GM23338 (cell line): ENCODE data around the gene DRGX. TPM values are rescaled to one million over a fixed set of nuclear protein-coding genes. Genes with fewer than 3 reads are reported as not detected.

Experiments
- ATAC-seq: fragments of 200-7000 bp; cut with Tn5 transposase; 3 replicates; pipeline ENCODE4 v1.9.1; 2020
- DNase-seq: peaks from one replicate; pipeline ENCODE4 v3.0.0-alpha.2; 2015; ENCODE audit warnings: low spot score
- H2AFZ ChIP-seq: fragments of 200-600 bp; sonication (generic); 2 replicates; pipeline ENCODE4 v1.8.0; 2016; ENCODE audit warnings: antibody characterized with exemption, mild to moderate bottlenecking, moderate library complexity
- H3F3A ChIP-seq: fragments of 200-600 bp; sonication (generic); replicated peaks from 2 replicates; pipeline ENCODE4 v1.8.0; 2017; ENCODE audit warnings: antibody characterized with exemption, mixed run types, low read depth
- H3K27ac ChIP-seq: fragments of 200-600 bp; sonication (generic); 2 replicates; pipeline ENCODE4 v1.6.1; 2016; ENCODE audit warnings: low read depth
- H3K27me3 ChIP-seq: fragments of 200-600 bp; sonication (generic); 2 replicates; pipeline ENCODE4 v1.8.0; 2016; ENCODE audit warnings: mild to moderate bottlenecking, mixed run types, moderate library complexity; ENCODE audit not compliant: insufficient read depth
- H3K36me3 ChIP-seq: fragments of 200-600 bp; sonication (generic); 2 replicates; pipeline ENCODE4 v1.8.0; 2016; ENCODE audit warnings: mild to moderate bottlenecking; ENCODE audit not compliant: insufficient read depth
- H3K4me1 ChIP-seq: fragments of 200-600 bp; sonication (generic); 2 replicates; pipeline ENCODE4 v1.8.0; 2016; ENCODE audit warnings: mild to moderate bottlenecking, moderate library complexity; ENCODE audit not compliant: insufficient read depth
- H3K4me2 ChIP-seq: fragments of 200-600 bp; sonication (generic); 2 replicates; pipeline ENCODE4 v1.7.1; 2017; ENCODE audit warnings: mixed run types
- H3K4me3 ChIP-seq: fragments of 200-600 bp; sonication (generic); 2 replicates; pipeline ENCODE4 v1.6.1; 2016; ENCODE audit warnings: mixed run types
- H3K79me2 ChIP-seq: fragments of 200-600 bp; sonication (generic); replicated peaks from 2 replicates; pipeline ENCODE4 v1.8.0; 2017; ENCODE audit warnings: mild to moderate bottlenecking; ENCODE audit not compliant: insufficient read depth
- H3K9me2 ChIP-seq: fragments of 200-600 bp; sonication (generic); 2 replicates; pipeline ENCODE4 v1.8.0; 2017; ENCODE audit not compliant: insufficient read depth
- H4K20me1 ChIP-seq: fragments of 200-600 bp; sonication (generic); replicated peaks from 2 replicates; pipeline ENCODE4 v1.8.0; 2017; ENCODE audit warnings: mild to moderate bottlenecking; ENCODE audit not compliant: insufficient read depth
- H3K27ac Mint-ChIP-seq: 2 replicates; pipeline ENCODE4 v1.8.0; 2020; ENCODE audit warnings: inconsistent platforms, mild to moderate bottlenecking, moderate library complexity, mixed read lengths
- H3K27me3 Mint-ChIP-seq: 3 replicates; pipeline ENCODE4 v1.8.0; 2022; ENCODE audit warnings: low read depth, mild to moderate bottlenecking, moderate library complexity, mixed read lengths, inconsistent platforms; ENCODE audit not compliant: insufficient read depth, poor library complexity
- H3K36me3 Mint-ChIP-seq: 3 replicates; pipeline ENCODE4 v1.8.0; 2021; ENCODE audit warnings: low read depth, mild to moderate bottlenecking, inconsistent platforms, moderate library complexity, mixed read lengths
- H3K4me1 Mint-ChIP-seq: 3 replicates; pipeline ENCODE4 v1.8.0; 2020; ENCODE audit warnings: mild to moderate bottlenecking, inconsistent platforms, mixed read lengths
- H3K4me3 Mint-ChIP-seq: 3 replicates; pipeline ENCODE4 v1.8.0; 2021; ENCODE audit warnings: moderate library complexity, mild to moderate bottlenecking, inconsistent platforms, mixed read lengths
- H3K9me3 Mint-ChIP-seq: 3 replicates; pipeline ENCODE4 v1.8.0; 2020; ENCODE audit warnings: moderate library complexity, mild to moderate bottlenecking, inconsistent platforms, mixed read lengths
- CREB1 ChIP-seq: fragments of 250-450 bp; sonication (Bioruptor Pico); IDR thresholded peaks from 2 replicates; pipeline ENCODE4 v1.5.0; 2020; ENCODE audit warnings: low read depth, mild to moderate bottlenecking, moderate library complexity
- EZH2 ChIP-seq: fragments of 200-600 bp; sonication (generic); IDR thresholded peaks from one replicate; pipeline ENCODE4 v1.8.0; 2017; ENCODE audit warnings: antibody characterized with exemption, mild to moderate bottlenecking, low read depth; ENCODE audit not compliant: unreplicated experiment
- EZH2phosphoT487 ChIP-seq: fragments of 200-600 bp; sonication (generic); IDR thresholded peaks from one replicate; pipeline ENCODE4 v1.8.1; 2018; ENCODE audit warnings: antibody characterized with exemption; ENCODE audit not compliant: unreplicated experiment
- JUNB ChIP-seq: IDR thresholded peaks from one replicate; pipeline ENCODE4 v1.6.1; 2016; ENCODE audit warnings: antibody characterized with exemption; ENCODE audit not compliant: unreplicated experiment
- NANOG ChIP-seq: IDR thresholded peaks from 2 replicates; pipeline ENCODE4 v1.6.1; 2016; ENCODE audit warnings: antibody characterized with exemption, borderline replicate concordance
- POLR2AphosphoS5 ChIP-seq: IDR thresholded peaks from 2 replicates; pipeline ENCODE4 v1.6.1; 2016; ENCODE audit warnings: antibody characterized with exemption, low read depth
- STAT1 ChIP-seq: IDR thresholded peaks from one replicate; pipeline ENCODE4 v1.6.1; 2016; ENCODE audit warnings: antibody characterized with exemption; ENCODE audit not compliant: unreplicated experiment
- ZNF114 ChIP-seq: fragments of 250-450 bp; sonication (Bioruptor Pico); IDR thresholded peaks from 2 replicates; pipeline ENCODE4 v1.5.0; 2020; ENCODE audit warnings: mild to moderate bottlenecking, moderate library complexity
- ZNF331 ChIP-seq: fragments of 250-450 bp; sonication (Bioruptor Pico); IDR thresholded peaks from 2 replicates; pipeline ENCODE4 v1.5.0; 2020; ENCODE audit warnings: low read depth, mild to moderate bottlenecking, moderate library complexity
- polyA plus RNA-seq: library from polyadenylated mRNA; unstranded; fragments of >200 nt; fragmentation: Nextera tagmentation; extraction: Ambion mirVana; gene quantifications from 2 replicates; pipeline ENCODE4 v1.2.1, GENCODE V29; 2016
- total RNA-seq: library from RNA; depleted of rRNA; stranded (reverse); fragments of >200 nt; shearing (Covaris generic); gene quantifications from 2 replicates; pipeline ENCODE4 v1.2.3, GENCODE V29; 2014
- TF ChIP-seq, protein P1 (sequence below), 2 experiments: fragments of 200-600 bp in 1 of 2; sonication (generic) in 1 of 2; conservative IDR thresholded peaks; 2 replicates each; pipeline versions ENCODE4 v1.5.1 to v1.6.1; 2016 to 2017; ENCODE audit warnings: antibody characterized with exemption in 2 of 2, low read depth in 2 of 2, mild to moderate bottlenecking in 2 of 2, moderate library complexity in 1 of 2
- TF ChIP-seq, protein P2 (sequence below): IDR thresholded peaks from 2 replicates; pipeline ENCODE4 v1.6.1; 2016; ENCODE audit warnings: antibody characterized with exemption
- TF ChIP-seq, protein P3 (sequence below): IDR thresholded peaks from one replicate; pipeline ENCODE4 v1.6.1; 2018; ENCODE audit warnings: antibody characterized with exemption; ENCODE audit not compliant: unreplicated experiment

Gene DRGX
- total and polyA plus RNA-seq, 2 experiments from 2014 or later: not detected

DNA sequence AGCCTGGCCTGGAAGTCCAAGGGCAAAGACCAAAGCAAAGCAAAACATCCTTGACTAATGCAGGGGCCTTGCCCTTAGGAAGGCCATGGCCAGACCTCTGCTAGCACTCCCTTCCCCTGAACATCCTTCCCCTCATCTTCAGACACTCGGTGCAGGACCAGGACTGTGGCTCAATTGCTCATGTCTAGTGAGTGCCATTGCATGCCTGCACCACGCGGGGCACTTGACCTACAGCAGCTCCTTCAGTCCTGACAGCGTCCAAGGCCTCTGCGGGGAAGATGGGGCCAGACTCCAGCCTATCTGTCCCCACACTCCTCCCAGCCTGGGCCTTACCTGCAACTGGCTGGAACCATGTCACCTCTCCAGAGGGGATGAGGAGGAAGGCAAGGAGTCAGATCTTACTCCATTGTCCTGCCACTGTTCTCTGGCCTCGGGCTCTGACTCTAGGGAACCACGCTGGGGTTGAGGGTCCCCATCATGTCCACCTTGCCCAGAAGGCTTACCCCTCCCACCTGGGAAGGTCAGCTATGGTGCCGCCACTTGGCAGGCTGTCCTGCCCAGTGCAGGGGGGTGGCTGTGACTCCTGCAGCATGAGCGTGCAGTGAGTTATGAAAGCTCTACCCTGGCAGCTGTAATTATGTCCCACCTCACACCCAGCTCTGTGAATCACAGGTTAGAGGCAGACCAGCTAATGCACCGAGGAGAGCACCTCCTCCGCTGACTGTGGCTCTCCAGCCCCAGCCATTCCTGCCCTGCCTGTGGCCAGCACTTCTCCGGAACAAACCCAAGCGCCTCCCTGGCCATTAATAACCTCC, 16.1 kb downstream of the DRGX start:
- Histone ChIP-seq H3K4me1 (no peaks in the 10 kb centered on the region), H3K27me3 (no peaks in the 10 kb centered on the region), H3K36me3 (no peaks in the 10 kb centered on the region), H3K4me3 (no peak overlapping the region), H3F3A (no peaks in the 10 kb centered on the region), H2AFZ (no peak overlapping the region), H3K9me2 (no peaks in the 10 kb centered on the region; the same call in 1 of the 2 replicates), H3K79me2 (no peaks in the 10 kb centered on the region), H3K27ac (no peak overlapping the region), H3K4me2 (no peak overlapping the region), H4K20me1 (no peaks in the 10 kb centered on the region)
- peak; percentile 59 for DNase-seq
- H3K27me3 Mint-ChIP-seq: peaks cover 4% of the 10 kb centered on the region
- no peaks in the 10 kb centered on the region for H3K36me3 Mint-ChIP-seq
- H3K27ac Mint-ChIP-seq: no peak overlapping the region
- H3K9me3 Mint-ChIP-seq: no peaks in the 10 kb centered on the region
- no peak for TF ChIP-seq JUNB
- no peak for TF ChIP-seq CREB1 (CRISPR knock-in tag)
- TF ChIP-seq STAT1: no peak
- no peak for TF ChIP-seq POLR2AphosphoS5
- TF ChIP-seq NANOG: no peak
- TF ChIP-seq, protein P1, sequence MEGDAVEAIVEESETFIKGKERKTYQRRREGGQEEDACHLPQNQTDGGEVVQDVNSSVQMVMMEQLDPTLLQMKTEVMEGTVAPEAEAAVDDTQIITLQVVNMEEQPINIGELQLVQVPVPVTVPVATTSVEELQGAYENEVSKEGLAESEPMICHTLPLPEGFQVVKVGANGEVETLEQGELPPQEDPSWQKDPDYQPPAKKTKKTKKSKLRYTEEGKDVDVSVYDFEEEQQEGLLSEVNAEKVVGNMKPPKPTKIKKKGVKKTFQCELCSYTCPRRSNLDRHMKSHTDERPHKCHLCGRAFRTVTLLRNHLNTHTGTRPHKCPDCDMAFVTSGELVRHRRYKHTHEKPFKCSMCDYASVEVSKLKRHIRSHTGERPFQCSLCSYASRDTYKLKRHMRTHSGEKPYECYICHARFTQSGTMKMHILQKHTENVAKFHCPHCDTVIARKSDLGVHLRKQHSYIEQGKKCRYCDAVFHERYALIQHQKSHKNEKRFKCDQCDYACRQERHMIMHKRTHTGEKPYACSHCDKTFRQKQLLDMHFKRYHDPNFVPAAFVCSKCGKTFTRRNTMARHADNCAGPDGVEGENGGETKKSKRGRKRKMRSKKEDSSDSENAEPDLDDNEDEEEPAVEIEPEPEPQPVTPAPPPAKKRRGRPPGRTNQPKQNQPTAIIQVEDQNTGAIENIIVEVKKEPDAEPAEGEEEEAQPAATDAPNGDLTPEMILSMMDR (conservative IDR thresholded peaks at IDR 0.05; ENCODE audit: low read depth in 2 of 2): no peak; a peak in 2 of 4 replicates
- H3K4me3 Mint-ChIP-seq: no peak overlapping the region
- H3K4me1 Mint-ChIP-seq: 0 out of 3 replicates have a peak, but pooled peaks cover 2% of the 10 kb centered on the region
- peak; percentile 95 for ATAC-seq

DNA sequence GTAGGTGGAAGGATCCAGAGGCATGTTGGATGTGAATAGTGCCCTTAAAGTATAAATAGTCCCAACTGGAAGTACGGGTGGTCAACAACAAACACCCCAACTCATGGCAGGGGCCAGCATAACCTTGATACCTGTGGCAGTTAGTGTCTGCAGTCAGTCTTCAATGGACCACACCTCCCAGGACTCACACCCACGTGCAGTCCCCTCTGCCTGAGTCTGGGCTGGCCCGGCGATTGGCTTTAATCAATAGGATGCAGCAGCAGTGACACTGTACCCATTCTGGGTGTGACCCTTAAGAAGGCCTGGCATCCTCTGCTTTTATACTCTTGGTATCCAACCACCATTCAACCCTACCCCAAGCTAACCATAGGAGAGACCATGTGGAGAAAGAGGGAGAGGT, 18.6 kb downstream of the DRGX start:
- Histone ChIP-seq H2AFZ (no peak overlapping the region), H3K27me3 (no peaks in the 10 kb centered on the region), H3K27ac (no peak overlapping the region), H3K4me2 (no peak overlapping the region), H3K4me1 (no peaks in the 10 kb centered on the region), H4K20me1 (no peaks in the 10 kb centered on the region), H3K9me2 (no peaks in the 10 kb centered on the region; the same call in 1 of the 2 replicates), H3F3A (no peaks in the 10 kb centered on the region), H3K79me2 (no peaks in the 10 kb centered on the region), H3K4me3 (no peak overlapping the region), H3K36me3 (no peaks in the 10 kb centered on the region)
- no peak for ATAC-seq
- H3K9me3 Mint-ChIP-seq: no peaks in the 10 kb centered on the region
- DNase-seq: no peak
- no peak overlapping the region for H3K27ac Mint-ChIP-seq
- no peaks in the 10 kb centered on the region for H3K36me3 Mint-ChIP-seq
- no peaks in the 10 kb centered on the region for H3K27me3 Mint-ChIP-seq
- 0 out of 3 replicates have a peak, but pooled peaks cover 2% of the 10 kb centered on the region for H3K4me1 Mint-ChIP-seq
- H3K4me3 Mint-ChIP-seq: no peak overlapping the region
- TF ChIP-seq ZNF114 (CRISPR knock-in tag): no peak
- TF ChIP-seq, protein P2, sequence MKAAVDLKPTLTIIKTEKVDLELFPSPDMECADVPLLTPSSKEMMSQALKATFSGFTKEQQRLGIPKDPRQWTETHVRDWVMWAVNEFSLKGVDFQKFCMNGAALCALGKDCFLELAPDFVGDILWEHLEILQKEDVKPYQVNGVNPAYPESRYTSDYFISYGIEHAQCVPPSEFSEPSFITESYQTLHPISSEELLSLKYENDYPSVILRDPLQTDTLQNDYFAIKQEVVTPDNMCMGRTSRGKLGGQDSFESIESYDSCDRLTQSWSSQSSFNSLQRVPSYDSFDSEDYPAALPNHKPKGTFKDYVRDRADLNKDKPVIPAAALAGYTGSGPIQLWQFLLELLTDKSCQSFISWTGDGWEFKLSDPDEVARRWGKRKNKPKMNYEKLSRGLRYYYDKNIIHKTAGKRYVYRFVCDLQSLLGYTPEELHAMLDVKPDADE: no peak
- no peak for TF ChIP-seq POLR2AphosphoS5
- TF ChIP-seq, protein P3, sequence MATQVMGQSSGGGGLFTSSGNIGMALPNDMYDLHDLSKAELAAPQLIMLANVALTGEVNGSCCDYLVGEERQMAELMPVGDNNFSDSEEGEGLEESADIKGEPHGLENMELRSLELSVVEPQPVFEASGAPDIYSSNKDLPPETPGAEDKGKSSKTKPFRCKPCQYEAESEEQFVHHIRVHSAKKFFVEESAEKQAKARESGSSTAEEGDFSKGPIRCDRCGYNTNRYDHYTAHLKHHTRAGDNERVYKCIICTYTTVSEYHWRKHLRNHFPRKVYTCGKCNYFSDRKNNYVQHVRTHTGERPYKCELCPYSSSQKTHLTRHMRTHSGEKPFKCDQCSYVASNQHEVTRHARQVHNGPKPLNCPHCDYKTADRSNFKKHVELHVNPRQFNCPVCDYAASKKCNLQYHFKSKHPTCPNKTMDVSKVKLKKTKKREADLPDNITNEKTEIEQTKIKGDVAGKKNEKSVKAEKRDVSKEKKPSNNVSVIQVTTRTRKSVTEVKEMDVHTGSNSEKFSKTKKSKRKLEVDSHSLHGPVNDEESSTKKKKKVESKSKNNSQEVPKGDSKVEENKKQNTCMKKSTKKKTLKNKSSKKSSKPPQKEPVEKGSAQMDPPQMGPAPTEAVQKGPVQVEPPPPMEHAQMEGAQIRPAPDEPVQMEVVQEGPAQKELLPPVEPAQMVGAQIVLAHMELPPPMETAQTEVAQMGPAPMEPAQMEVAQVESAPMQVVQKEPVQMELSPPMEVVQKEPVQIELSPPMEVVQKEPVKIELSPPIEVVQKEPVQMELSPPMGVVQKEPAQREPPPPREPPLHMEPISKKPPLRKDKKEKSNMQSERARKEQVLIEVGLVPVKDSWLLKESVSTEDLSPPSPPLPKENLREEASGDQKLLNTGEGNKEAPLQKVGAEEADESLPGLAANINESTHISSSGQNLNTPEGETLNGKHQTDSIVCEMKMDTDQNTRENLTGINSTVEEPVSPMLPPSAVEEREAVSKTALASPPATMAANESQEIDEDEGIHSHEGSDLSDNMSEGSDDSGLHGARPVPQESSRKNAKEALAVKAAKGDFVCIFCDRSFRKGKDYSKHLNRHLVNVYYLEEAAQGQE: no peak
- no peak for TF ChIP-seq CREB1 (CRISPR knock-in tag)
- no peak for TF ChIP-seq EZH2phosphoT487
- TF ChIP-seq, protein P1 (conservative IDR thresholded peaks at IDR 0.05; ENCODE audit: low read depth in 2 of 2): no peak
- no peak for TF ChIP-seq STAT1
- no peak for TF ChIP-seq NANOG
- TF ChIP-seq EZH2: no peak
- no peak for TF ChIP-seq ZNF331 (CRISPR knock-in tag)
